ENCODE measurements around the gene ASB7. TPM values are rescaled to one million over a fixed set of nuclear protein-coding genes. Genes with fewer than 3 reads are reported as not detected.
"Not testable (repeated sequence)": the region's sequence is repeated elsewhere in the genome, so short reads cannot be mapped to it uniquely, and the experiment has no call there.

ASB7 gene
- total RNA-seq, 1 donor from 2014 or later: 13.3 TPM

GRCh38 chr15:100650685-100651084 lies 48.3 kb downstream of the ASB7 start:
- DNase-seq (ENCODE audit: low read depth in 2 of 2): no peak

- DNase-seq (ENCODE audit: low read depth in 2 of 2): no peak
Observed at GRCh38 chr15:100651253-100651652, 48.9 kb downstream of the ASB7 start.

GRCh38 chr15:100652116-100652515 lies 49.7 kb downstream of the ASB7 start:
- no peak for DNase-seq (ENCODE audit: low read depth in 2 of 2)

- DNase-seq (ENCODE audit: low read depth in 2 of 2): peak; percentile 10 to 16
Observed at GRCh38 chr15:100653608-100654007, 51.2 kb downstream of the ASB7 start.

- no peak for DNase-seq (ENCODE audit: low read depth in 2 of 2)
Observed at GRCh38 chr15:100658895-100659294, 56.5 kb downstream of the ASB7 start.

- no peak for DNase-seq (ENCODE audit: low read depth in 2 of 2)
Observed at GRCh38 chr15:100661156-100661555, 58.8 kb downstream of the ASB7 start.

GRCh38 chr15:100663086-100663914 lies 60.9 kb downstream of the ASB7 start:
- no peak for DNase-seq (ENCODE audit: low read depth in 2 of 2)

GRCh38 chr15:100663915-100664281 lies 61.5 kb downstream of the ASB7 start:
- DNase-seq (ENCODE audit: low read depth in 2 of 2): peak in 1 of 2 donors; percentile 53

GRCh38 chr15:100665570-100665969 lies 63.2 kb downstream of the ASB7 start:
- DNase-seq (ENCODE audit: low read depth in 2 of 2): no peak

- no peak for DNase-seq (ENCODE audit: low read depth in 2 of 2)
Observed at GRCh38 chr15:100667405-100668347, 65.3 kb downstream of the ASB7 start.

- no peak for DNase-seq (ENCODE audit: low read depth in 2 of 2)
Observed at GRCh38 chr15:100668348-100668745, 66.0 kb downstream of the ASB7 start.

GRCh38 chr15:100669260-100669659 lies 66.9 kb downstream of the ASB7 start:
- no peak for DNase-seq (ENCODE audit: low read depth in 2 of 2)

- DNase-seq (ENCODE audit: low read depth in 2 of 2): no peak
Observed at GRCh38 chr15:100670505-100671021, 68.2 kb downstream of the ASB7 start.

GRCh38 chr15:100671124-100671680 lies 68.8 kb downstream of the ASB7 start:
- no peak for DNase-seq (ENCODE audit: low read depth in 2 of 2)

GRCh38 chr15:100671858-100672543 lies 69.6 kb downstream of the ASB7 start:
- peak; percentile 50 to 84 for DNase-seq (ENCODE audit: low read depth in 2 of 2)

- no peak for DNase-seq (ENCODE audit: low read depth in 2 of 2)
Observed at GRCh38 chr15:100672959-100673358, 70.6 kb downstream of the ASB7 start.

- not testable (repeated sequence) for DNase-seq (ENCODE audit: low read depth in 2 of 2)
Observed at GRCh38 chr15:100679151-100679550, 76.8 kb downstream of the ASB7 start.

GRCh38 chr15:100680726-100681125 lies 78.3 kb downstream of the ASB7 start:
- DNase-seq (ENCODE audit: low read depth in 2 of 2): no peak

- DNase-seq (ENCODE audit: low read depth in 2 of 2): no peak
Observed at GRCh38 chr15:100681335-100681746, 79.0 kb downstream of the ASB7 start.

GRCh38 chr15:100682468-100682867 lies 80.1 kb downstream of the ASB7 start:
- DNase-seq (ENCODE audit: low read depth in 2 of 2): no peak

GRCh38 chr15:100683434-100683833 lies 81.0 kb downstream of the ASB7 start:
- DNase-seq (ENCODE audit: low read depth in 2 of 2): no peak
